ENCODE data around the gene TDRD1.
"Not testable (repeated sequence)": the region's sequence is repeated elsewhere in the genome, so short reads cannot be mapped to it uniquely, and the experiment has no call there.

TDRD1 gene

GRCh38 chr10:114179148-114179547 is at the start of gene TDRD1:
TDRD1 (plus strand) TSS chr10:114179353; CDS start chr10:114187832, 8,479 bp downstream.
- DNase-seq = no peak

- DNase-seq = no peak
Observed at GRCh38 chr10:114131094-114131493, 48.1 kb upstream of the TDRD1 start.

GRCh38 chr10:114135476-114135875 is 43.7 kb upstream of the TDRD1 start:
- DNase-seq = no peak

GRCh38 chr10:114138581-114138980 is 40.6 kb upstream of the TDRD1 start:
- DNase-seq = no peak

- no peak for DNase-seq
Observed at GRCh38 chr10:114140036-114140435, 39.1 kb upstream of the TDRD1 start.

GRCh38 chr10:114140827-114141226 is 38.3 kb upstream of the TDRD1 start:
- DNase-seq = not testable (repeated sequence)

GRCh38 chr10:114142018-114142417 is 37.1 kb upstream of the TDRD1 start:
- no peak for DNase-seq

- no peak for DNase-seq
Observed at GRCh38 chr10:114143160-114143559, 36.0 kb upstream of the TDRD1 start.

- DNase-seq = not testable (repeated sequence)
Observed at GRCh38 chr10:114149476-114149875, 29.7 kb upstream of the TDRD1 start.

- no peak for DNase-seq
Observed at GRCh38 chr10:114151486-114151885, 27.7 kb upstream of the TDRD1 start.

GRCh38 chr10:114151892-114152291 is 27.3 kb upstream of the TDRD1 start:
- no peak for DNase-seq

GRCh38 chr10:114157912-114158311 is 21.2 kb upstream of the TDRD1 start:
- no peak for DNase-seq

GRCh38 chr10:114163062-114163461 is 16.1 kb upstream of the TDRD1 start:
- DNase-seq = no peak

- no peak for DNase-seq
Observed at GRCh38 chr10:114166043-114166442, 13.1 kb upstream of the TDRD1 start.

- DNase-seq = no peak
Observed at GRCh38 chr10:114166494-114166893, 12.7 kb upstream of the TDRD1 start.

- no peak for DNase-seq
Observed at GRCh38 chr10:114167985-114168384, 11.2 kb upstream of the TDRD1 start.

- DNase-seq = no peak
Observed at GRCh38 chr10:114168450-114169009, 10.6 kb upstream of the TDRD1 start.

GRCh38 chr10:114172216-114172615 is 6.9 kb upstream of the TDRD1 start:
- DNase-seq = no peak

- DNase-seq = no peak
Observed at GRCh38 chr10:114172776-114173602, 6.2 kb upstream of the TDRD1 start.

GRCh38 chr10:114173603-114173920 is 5.6 kb upstream of the TDRD1 start:
- DNase-seq = no peak

- DNase-seq = peak; percentile 74 to 82
Observed at GRCh38 chr10:114173921-114174694, 5.0 kb upstream of the TDRD1 start, which contains the start of gene CCDC186. CCDC186 (minus strand) TSS chr10:114174203; CDS start chr10:114163268, 10,935 bp downstream.

- DNase-seq = peak in 1 of 2 donors; percentile 17
Observed at GRCh38 chr10:114174695-114175188, 4.4 kb upstream of the TDRD1 start.

- no peak for DNase-seq
Observed at GRCh38 chr10:114175667-114176066, 3.5 kb upstream of the TDRD1 start.
